NCI-H1930 (cell line): ENCODE data around the gene ANKRD9.

Experiments used
- DNase-seq, 2 experiments: peaks; one replicate each; lab custom pipeline; 2025; lab: John Stamatoyannopoulos, UW

Gene ANKRD9

DNA sequence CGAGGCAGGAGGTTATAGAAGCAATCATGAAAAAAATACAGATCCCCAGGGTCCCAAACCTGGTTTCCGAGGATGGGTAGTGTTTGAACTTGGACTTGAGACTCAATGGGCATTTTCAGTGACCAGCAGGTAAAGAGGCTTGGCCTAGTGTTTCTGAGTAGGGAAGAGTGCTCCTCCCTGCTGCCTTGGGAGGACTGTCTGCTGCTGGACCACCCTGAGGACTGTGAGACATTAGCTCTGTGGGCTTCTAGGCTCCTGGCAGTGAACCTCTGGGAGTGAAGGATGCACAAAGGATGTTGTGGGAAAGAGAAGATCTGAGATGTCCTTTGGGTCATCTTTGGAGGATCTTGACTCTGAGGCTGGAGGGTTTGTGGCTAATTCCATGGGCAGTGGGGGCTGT is 30.5 kb downstream of the ANKRD9 start:
- no peak for DNase-seq

DNA sequence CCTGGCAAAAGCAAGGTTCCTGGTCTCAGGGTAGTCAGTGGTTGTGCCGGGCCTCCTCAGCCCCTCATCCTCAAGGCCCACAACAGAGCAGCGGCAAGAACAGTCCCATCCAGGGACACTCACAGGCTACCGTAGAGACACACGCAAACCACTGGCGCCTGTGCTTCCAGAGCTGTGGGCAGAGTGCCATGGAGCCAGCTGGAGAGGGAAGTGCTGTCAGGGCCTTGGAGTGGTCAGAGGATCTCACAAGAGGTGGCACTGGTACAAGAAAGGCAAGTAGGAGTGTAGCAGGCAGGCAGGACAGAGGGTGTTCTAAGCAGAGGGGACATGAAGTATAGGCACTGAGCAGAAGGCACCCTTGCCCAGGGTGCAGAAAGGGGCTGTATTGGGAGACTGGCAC is 34.6 kb downstream of the ANKRD9 start:
- DNase-seq: no peak

DNA sequence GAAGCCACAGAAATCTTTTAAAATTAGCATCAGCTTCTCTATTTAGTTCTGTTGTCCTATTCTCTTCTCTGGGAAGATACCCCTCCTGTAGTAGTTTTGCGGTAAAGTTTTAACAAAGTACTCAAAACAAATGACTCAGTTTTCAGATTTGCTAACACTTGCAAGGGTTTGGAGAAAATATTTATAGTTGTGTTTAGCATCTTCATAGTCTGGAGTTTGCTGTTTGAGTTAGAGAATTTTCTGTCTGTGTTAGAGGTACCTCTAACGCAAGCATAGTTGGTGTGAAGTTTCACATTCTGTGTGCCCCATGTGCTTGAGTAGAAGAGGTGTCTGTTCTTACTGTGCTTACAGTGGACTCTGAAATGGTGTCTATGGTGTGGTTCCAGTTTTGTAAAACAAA is 36.0 kb downstream of the ANKRD9 start:
- no peak for DNase-seq

DNA sequence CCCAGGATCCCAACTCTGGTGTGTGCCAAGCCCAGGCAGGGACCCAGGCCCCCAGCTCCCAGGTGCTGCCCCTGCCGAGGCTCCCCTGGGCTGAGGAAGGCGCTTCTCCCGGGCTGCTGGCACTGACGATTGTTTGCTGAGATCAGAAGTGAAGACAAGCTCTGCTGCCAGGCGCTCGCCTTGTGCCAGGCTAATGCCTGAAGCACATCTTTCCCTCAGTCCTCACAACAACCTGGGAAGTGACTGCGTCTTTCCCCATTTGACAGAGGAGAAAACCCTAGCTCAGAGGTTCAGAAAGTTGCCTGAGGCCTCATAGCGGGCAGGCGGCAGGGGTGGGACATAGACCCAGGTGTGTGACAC is 36.8 kb downstream of the ANKRD9 start:
- no peak for DNase-seq

DNA sequence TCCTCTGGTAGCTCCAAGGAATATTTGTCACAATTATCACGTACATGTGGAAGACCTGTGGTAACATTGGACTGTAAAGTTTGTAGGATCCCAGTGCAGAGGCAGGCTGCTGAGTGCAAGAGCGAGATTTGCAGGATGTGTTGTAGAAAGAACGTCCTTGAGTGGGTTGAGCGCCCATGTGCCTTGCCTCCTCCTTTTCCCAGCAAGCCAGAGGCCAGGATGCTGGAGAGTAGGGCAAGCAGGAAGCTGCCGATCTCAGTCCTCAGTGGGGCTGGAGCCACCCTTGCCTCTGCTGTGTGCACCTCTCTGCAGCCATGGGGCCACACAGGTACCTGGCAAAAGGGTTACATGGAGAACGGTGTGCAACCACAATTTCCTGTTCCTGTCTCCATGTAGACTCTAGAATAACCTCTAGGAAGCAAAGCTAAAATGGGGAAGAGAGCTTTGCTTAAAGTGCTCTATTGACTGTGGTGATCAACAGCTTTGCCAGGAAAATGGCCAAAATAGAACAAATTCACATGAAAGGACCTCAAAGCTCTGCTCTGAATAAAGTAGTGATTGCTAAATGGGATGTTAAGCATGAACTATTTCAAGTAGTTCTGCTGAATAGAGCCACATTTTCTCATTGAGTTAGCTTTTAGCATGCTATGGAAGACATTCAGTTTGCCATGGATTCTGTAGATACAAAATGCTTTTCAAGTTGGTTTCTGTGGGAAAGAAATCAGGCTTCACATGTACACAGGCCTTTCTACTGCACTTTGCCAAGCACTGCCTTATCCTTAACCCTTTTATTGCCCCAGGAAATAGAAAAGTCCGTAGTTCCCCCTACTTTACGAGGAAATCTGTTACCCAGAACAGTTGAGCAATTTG is 37.4 kb downstream of the ANKRD9 start:
- DNase-seq: no peak

DNA sequence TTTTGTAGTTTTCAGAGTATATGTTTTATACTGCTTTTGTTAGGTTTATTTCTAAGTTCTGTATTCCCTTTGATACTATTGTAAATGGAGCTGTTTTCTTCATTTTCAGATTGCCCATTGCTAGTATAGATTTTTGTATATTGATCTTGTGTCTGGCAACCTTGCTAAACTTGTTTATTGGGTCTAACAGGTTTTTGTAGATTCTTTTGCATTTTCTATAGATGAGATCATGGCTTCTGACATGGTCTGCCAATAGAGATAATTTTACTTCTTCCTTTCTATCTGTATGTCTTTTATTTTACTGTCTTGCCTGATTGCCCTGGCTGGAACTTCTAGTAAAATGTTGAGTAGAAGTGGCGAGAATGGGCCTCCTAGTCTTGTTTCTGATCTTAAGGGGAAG is 40.3 kb downstream of the ANKRD9 start:
- DNase-seq: no peak

DNA sequence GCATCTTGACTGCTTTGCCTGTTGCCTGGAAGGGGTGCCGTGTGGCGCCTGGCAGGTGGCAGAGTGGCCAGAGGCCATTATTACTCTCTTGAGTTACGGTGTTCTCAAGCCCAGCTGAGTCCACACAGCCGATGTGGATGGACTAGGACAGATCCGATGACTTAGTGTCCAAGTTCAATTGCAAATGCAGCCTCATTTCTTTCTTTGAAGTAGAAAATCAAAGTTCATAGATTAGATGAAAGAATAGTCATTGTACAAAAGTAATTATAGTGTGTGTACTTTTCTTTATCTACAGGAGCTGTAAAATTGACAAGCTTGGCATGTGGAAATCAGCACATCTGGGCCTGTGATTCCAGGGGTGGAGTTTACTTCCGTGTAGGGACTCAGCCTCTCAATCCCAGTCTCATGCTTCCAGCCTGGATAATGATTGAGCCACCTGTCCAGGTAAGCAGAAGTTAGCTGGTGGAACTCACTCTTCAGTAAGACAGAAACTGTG is 44.7 kb downstream of the ANKRD9 start:
- DNase-seq: no peak

DNA sequence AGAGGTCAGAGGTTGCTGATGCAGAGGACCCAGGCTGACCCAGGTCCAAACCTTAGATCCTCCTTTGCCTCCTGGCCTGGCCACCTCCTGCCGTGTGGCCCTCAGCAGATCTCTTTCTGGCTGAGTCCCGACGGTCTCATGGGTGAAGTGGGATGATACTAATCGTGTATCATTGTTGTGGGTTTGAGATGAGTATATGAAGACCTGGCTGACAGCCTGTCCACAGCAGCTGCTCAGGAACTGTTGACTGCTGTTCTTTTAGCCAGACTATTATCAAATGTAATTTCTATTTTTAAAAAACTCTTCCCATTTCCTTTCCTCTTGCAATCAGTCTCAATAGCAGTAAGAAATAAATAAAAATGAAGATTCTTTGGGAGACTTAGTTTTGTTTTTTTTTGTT is 45.6 kb downstream of the ANKRD9 start:
- no peak for DNase-seq

DNA sequence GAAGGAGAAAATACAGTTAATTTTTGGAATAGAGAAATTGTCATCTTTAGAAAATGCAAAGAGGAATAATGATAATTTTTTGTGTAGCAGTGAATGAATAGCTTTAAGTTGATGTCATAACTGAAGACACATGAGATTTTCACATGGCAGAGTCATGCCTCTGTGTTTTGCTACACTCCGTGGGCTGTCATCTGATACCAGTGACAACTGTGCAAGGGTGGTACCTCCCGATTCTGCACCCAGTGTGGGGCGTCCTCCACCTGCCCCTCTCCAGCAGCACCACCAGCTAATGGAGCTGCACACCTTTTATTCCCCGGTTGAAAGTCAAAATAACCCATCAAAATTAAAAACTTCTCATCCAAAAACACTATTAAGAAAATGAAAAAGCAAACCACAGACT is 47.2 kb downstream of the ANKRD9 start:
- no peak for DNase-seq

DNA sequence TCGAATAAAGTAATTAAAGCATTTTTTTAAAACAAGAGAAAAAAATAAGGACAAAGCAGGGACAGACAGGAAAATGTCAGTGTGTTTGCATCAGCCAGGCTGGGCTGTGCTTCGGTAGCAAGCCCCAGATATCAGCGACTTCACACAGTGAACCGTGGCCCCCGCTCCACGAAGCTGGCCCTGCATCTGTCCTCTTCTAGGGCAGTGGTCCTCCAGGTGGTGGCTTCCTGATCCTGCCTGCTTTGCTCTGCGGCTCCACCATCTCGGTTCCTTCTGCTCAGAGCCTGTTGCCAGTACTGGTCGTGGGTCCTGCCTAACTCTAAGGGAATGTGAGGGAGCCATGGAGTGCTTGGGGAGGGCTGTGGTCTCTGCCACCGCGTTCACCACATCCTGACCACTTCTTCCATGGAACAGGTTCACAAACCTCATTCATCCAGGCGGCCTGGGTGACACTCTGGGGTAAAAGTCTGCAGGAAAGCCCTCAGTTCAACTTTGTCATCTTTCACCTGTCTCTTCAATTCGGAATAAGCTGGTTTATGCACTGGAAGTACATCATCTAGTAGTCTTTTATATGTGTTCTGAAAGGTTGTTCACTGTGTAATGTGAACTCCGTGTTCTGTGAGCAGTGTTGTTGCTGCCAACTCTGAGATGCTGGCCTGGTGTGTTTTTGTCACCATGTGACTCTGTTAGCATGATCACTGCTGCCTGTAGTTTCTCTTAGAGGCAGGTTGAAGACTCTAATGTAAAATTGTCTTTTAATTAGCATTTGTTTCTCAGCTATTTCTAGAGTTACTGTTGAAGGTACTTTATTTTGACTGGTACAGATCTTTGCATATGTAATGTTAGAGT is 47.9 kb downstream of the ANKRD9 start:
- no peak for DNase-seq

DNA sequence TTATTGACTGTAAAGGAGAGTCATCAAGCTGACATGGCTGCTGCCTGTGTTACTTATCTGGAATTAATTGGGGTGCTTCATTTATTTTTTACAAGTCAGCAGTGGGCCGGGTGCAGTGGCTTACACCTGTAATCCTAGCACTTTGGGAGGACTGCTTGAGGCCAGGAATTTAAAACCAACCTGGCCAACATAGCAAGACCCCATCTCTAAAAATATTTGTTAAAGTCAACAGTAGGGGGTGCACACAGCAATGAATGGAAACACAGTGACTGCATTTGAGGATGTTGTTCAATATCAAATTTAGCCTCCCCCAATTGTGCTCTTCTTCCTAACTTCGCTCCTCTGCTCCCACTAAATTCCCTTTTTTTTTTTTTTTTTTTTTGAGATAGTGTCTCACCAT is 52.1 kb downstream of the ANKRD9 start:
- no peak for DNase-seq

DNA sequence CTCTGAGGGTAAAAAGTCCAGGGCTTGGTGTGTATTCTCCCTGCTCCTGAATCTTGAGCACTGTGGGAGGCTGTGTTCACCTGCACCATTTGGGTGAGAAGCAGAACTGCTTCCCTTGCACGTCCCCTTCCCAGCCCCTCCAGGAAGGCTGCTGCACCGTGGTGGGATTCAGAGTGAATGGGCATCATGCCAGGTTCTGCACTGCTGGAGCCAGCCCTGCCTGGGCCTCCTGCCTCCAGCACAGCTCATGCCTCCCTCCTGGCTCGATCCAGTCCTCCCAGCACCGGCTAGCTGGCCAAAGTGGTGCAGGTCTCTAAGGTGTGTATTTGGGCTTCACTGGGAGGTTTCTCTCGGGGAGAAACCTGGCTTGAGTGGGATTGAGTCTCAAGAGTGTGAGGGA is 54.9 kb downstream of the ANKRD9 start:
- DNase-seq: no peak

DNA sequence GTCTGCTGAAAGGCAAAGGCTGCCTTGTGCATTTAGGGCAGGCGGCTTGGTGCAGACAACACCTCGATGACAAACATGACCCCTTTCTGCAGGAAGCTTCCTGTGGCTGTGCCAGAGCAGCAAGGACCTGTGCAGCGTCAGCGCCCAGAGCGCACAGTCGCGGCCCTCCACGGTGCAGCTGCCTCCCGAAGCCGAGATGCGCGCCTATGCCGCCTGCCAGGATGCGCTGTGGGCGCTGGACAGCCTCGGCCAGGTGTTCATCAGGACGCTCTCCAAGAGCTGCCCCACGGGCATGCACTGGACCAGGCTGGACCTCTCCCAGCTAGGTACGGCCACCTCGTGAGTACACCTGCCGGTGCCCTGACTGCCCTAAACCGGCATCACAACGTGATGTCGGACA is 57.3 kb downstream of the ANKRD9 start:
- no peak for DNase-seq
